GM19397 (cell line): ENCODE data around the gene TUBG2.
"Not testable (repeated sequence)": the region's sequence is repeated elsewhere in the genome, so short reads cannot be mapped to it uniquely, and the experiment has no call there.

Experiments
- ATAC-seq: cut with Tn5 transposase; IDR thresholded peaks from one replicate; pipeline ENCODE4 v1.9.1; 2021; ENCODE audit warnings: mild to moderate bottlenecking, moderate library complexity; ENCODE audit not compliant: unreplicated experiment

Gene TUBG2

DNA sequence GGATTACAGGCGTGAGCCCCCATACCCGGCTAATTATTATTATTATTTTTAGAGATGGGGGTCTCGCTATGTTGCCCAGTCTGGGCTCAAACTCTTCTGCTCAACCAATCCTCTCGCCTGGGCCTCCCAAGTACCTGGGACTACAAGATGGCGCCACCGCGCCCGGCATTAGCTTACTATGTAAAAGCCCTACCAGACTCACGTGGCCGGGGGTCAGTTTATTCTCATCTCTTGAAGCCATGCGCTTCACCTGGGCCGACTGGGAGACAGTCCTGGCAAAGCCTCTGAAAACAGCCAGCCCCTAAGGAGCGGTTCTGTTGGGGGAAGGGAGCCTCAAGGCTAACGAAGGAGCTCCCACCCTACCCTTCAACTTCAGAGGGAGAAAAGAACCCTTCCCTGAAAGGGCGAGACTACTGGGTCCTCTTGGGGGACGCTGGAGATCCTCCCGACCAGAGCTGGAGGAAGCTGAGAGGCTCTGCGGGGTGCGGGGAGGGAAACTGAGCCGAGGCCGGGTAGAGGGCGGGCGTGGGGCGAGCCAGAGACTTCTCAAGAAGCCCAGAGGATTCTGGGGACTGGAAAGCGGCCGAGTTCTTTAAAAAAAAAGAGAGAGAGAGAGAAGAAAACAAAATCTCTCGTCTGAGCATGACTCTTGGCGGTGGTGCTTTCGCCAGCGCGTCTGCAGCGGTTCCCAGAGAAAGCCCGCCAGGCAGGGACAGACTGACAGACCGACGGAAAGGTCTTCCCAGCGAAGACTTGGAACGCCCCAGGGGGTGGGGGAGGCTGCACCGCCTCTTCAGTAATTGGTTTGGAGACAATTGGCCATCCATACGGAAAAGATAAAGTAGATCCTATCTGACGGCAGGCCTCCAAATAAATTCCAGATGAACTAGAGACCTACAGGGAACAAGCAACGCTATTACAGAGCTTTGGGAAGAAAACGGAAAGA is 5.6 kb upstream of the TUBG2 start:
- no peak for ATAC-seq

DNA sequence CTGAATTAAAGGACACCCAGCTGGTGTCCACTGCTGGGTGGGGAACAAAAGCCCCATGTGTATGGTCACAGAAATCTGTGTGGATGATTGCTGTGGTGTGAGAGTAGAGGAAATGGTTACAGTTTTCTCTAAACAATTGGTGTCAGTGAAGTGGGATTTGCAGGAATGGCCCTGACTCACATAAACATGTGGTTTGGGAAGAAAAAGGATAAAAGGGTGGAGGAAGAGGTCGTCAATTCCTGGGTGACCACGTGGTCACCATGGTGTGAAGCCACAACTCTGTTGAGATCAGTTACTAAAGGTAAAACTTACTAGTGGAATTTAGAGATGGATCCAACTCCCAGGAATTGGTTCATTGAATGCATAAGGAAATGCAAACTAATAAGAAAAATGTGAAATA is 3.6 kb upstream of the TUBG2 start:
- ATAC-seq = no peak

DNA sequence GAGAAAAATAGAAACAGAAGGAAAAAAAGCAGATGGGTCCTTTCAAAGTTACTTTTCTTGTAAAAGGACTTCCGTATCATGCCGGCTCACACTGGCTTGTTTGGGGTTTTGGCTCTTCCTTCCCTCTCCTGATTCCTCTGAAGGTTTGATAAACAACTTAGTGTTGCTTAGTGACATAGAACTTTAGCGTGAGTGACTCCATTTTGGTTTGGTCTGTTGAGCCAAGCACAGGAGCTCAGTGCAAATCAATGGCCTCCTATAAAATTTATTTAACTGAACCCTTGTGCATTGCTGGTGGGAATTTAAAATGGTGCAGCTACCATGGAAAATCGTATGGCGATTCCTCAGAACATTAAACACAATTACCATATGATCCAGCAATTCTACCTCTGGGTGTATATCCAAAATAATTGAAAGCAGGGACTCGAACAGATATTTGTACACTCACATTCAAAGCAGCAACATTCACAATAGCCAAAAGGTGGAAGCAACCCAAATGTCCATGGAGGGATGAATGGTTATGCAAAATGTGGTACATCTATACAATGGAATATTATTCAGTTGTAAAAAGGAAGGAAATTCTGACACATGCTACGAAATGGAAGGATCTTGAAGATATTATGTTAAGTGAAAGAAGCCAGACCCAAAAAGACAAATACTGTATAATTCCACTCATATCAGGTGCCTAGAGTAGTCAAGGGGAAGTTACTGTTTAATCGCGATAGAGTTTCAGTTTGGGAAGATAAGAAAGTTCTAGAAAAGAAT is 1.1 kb upstream of the TUBG2 start:
- ATAC-seq = no peak

DNA sequence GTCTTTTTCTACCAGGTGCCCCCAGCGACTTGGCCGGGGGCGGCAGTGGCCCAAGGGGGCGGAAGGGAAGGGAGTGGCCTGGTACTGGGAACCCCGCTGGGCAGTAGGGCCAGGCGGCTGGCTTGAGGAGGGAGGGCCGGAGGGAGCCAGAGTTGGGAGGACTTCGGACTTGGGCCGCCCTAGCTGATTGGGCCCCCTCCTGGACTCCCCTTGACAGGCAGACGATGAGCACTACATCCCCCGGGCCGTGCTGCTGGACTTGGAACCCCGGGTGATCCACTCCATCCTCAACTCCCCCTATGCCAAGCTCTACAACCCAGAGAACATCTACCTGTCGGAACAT is 819 bp downstream of the TUBG2 start:
- not testable (repeated sequence) for ATAC-seq

DNA sequence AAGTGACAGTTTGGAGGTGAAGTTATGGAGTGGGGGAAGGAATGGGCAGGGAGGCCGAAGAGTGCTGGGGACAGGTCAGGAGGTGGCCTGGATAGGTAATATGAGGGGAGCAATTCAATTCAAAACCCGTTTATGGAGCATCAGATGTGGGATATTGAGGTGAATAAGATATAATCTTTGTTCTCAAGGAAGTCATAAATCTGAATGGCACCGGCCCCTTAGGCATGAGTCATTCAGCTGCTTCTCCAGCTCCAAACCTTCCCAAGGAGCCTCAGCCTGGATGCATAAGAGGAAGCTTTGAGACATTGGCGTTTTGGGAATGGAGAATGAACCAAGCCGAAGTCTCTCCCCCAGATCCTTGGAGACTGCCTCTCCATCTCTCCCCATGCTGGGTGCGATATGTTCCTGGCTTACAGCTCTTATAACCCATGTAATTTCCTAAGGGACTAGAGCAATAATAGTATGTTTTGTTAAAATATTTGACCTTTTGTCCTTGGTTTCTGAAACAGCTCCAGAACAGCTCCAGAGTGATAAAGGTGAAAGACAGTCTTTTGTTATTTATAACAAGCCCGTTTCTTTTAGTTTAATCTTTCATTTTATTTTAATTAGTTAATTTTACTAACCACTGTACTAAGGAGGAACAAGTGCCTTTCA is 1.7 kb downstream of the TUBG2 start:
- no peak for ATAC-seq

DNA sequence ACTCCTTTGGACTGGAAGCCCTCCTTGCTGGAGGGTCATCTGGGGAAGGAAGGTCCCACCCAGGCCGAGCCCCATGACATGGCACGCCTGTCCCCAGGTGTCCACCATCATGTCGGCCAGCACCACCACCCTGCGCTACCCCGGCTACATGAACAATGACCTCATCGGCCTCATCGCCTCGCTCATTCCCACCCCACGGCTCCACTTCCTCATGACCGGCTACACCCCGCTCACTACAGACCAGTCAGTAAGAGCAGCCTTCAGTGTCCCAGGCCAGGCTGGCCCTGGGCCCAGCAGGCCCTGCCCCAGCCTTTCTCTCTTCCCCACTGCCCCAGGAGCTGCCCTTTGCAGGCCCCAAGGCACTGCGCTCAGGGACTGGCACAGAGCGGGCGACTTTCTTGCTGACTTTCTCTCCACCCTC is 6.5 kb downstream of the TUBG2 start:
- no peak for ATAC-seq

DNA sequence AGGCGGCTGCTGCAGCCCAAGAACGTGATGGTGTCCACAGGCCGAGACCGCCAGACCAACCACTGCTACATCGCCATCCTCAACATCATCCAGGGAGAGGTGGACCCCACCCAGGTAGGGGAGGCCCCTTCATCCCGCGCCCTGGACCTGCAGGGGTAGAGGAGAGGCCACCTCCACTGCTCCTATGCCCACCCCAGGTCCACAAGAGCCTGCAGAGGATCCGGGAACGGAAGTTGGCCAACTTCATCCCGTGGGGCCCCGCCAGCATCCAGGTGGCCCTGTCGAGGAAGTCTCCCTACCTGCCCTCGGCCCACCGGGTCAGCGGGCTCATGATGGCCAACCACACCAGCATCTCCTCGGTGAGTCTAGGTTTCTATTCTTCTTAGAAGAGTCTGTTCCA is 7.0 kb downstream of the TUBG2 start:
- ATAC-seq = not testable (repeated sequence)

DNA sequence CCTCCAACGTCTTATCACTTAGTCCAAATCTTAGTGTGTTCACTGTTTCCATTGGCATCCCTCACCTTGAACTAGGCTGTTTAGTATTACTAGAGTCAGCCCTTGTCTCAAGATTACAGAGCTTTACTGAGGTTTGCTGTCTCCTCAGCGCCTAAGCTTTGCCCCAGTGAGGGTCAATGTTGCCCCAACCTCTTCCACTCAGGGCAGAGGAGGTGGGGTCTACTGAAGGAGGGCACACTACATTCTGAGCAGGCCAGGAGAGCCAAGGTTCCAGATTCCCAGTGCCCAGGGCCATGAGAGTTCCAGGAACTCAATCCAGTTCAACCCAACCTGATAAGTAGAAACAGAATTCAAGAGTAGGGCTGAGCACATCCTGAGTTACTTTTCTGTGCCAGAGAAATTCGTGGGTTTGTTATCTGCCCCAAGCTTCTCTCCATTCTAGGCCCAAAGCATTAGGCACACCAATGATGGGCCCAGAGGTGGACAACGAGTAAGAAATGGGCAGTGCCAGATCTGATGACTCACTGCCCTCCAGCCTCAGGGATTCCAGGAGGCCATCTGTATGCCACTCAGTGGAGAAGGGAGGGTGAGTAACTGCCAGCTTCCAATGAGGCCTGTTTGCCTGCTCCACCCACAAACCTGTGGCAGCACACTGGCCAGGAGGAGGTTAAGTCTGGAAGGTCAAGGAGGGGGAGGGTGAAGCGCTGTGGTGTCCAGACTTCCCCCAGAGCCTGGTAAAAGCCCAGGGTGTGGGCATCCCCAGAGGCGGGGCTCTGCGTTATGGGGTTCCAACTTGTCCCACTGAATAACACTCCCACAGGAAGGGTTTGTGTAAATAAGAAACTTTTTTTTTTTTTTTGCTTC is 8.2 kb downstream of the TUBG2 start:
- no peak for ATAC-seq

DNA sequence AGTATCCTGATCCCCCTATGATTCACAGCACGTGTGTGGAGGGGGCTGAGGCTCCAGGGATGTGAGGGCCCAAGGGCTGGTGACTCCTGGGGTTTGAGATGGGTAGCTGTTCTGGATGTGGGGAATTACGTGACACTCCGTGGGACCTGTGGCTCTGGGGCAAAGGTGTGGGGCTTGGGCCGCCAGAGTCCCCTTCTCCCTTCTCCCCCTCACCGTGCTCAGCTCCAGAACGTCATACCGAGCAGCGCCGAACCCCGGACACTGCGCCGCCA is 10.6 kb downstream of the TUBG2 start:
- no peak for ATAC-seq

DNA sequence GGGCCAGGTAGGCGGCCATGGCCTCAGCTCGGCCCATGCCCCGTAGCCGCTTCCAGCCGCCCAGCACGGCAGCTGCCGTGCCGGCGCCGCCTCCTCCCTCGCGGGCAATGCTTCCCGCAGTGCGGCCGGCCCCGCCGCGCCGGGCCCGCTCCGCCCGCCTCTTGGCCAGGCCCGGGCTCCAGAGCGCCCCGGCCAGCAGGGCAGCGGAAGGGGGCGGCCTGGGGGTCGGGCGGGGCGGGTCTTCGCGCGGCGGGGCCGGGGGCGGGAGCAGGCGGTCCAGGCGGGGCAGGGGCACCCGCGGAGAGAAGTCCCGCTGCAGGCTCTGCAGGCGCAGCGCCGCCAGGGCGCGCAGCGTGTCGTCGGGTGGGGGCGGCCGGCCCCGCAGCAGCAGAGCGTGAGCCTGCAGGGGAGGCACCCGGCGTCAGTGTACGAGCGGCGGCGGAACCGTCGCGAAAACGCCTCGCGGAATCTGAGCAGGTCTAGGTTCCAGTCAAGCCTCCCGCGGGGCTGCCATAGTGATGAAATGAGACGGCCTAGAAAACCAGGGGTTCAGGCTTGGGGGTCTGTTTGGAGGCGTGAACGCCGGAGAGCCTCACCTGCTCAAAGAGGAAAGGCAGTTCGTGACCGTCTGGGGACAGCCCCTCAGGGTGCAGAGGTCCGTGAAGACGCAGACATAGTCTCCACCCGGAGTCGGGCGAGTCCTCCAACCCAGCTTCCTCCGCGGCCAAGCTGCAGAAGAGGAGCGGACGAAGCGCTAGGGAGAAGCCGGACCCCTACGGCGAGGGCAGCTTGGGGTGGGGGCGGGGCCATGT is 11.1 kb downstream of the TUBG2 start:
- ATAC-seq = no peak

DNA sequence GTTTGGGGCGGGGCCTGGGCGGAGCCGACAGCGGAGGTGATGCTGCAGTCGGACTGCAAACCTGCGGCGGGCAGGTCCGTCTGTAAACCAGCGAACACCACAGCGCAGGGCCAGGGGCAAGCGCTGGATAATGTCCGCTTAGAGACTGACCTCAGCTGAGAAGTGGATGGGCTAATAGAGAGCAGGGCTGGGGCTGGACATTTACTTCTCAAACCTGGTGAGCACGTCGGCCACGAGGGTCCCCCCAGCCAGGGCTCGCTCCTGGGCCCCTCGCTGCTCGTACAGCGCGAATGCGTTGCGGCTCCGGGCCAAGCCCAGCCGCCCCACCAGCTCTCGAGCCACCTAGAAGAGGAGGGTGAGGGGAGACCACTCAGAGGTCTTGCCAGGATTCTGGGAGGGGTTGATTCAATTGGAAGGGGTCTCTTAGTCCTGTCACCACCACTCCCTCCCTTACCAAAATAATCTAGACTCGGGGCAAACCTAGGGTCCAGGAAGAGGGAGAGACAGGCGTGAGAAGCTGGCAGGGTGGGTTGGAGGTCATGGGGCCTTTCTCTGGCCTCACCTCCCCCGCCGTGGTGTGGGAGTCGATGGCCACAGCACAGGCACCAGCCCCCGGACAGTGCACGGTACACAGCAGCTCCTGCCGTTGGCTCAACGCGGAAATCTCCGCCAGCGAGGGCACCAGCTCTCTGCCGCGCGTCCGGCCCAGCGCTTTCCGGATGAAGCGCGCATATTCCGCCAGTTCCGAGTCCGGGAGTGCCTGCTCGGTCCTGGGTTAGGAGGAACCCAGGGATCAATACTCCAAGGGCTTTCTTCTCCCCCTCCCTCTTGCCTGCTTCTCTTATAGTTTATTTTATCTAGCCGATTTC is 11.9 kb downstream of the TUBG2 start:
- ATAC-seq = no peak

DNA sequence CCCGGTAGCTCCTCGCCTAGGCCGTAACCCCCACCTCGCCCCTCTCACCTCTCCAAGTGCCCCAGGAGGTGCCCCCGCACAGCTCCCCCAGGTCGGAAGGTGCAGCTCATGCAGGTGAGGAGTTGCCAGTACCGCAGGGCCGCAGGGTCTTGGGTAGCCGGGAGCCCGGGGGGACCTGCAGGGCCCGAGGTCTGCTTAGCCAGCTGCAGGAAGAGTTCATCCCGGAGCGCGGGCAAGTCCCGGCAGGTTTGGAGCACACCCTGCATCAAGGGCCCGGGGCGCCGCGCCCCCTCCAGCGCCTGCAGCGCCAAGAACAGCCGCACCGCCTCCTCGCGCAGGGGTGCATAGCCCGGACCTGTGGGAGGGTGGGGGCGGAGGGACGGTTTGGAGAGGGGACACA is 13.0 kb downstream of the TUBG2 start:
- no peak for ATAC-seq

DNA sequence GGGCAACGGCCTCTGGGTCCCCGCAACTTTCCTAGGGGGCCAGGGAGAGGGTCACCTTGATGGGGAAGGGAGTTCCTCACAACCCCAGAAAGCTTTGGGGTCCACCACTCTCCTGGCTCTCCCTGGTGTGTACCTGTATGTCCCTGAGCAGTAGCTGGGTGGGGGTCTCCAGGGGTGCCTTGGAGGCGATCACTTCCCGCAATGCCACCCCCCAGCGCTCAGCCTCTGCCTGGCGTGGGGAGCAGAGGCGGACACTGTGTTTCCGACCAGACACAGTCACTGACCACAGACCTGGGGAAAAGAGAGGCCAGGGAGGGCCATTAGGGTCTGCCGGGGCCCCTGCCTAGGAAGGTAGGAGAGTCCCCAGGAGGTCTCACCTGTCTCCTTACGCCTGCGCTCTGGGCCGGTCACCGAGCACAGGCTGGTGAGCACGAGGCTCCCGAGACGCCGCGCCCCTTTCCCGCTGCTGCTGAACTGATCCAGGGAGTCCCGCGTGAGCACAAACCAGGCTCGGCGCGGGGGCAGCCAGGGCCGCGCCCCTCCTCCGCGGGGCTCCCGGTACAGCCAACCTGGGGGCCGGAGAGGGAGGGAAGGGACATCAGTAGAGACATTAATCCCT is 14.3 kb downstream of the TUBG2 start:
- no peak for ATAC-seq

DNA sequence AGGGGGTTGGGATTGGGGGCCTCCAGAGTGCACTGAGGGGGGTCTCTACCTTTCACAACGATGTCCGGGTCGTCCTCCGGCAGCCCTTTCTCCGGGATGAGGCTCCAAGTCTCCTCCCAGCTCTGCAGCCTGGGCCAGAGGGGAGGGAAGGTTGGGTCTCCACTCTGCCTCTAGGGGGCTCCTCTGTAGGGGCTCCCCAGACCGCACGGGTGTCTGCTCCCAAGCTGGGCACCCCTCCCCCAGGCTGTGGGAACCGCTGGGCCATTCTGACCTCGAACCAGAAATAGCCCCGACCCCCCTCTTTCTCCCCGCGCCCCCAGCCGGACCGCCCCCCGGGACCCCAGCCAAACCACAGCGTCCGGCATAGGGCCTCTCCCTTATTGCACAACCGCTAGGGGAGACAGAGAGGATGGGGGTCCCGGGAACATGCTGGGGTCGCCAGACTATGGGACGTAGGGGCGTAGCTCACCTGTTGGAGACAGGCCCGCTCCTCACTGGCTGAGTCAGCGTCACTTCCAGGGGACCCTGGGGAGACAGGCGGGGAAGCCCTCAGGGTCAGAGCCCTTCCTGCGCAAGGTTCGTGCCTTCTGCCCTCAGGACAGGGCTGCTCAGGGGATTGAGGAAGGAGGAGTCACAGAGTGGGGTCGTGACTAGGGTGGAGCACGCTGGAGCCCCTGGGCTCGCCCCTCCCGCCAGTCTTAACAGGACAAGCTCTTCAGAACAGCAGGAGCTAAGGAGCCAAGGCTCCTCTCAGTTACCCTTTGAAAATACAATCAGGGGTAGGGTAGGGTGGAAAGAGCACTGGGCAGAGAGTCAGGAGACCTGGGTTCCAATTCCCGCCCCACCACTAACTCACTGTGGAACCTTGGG is 15.0 kb downstream of the TUBG2 start:
- ATAC-seq = no peak

DNA sequence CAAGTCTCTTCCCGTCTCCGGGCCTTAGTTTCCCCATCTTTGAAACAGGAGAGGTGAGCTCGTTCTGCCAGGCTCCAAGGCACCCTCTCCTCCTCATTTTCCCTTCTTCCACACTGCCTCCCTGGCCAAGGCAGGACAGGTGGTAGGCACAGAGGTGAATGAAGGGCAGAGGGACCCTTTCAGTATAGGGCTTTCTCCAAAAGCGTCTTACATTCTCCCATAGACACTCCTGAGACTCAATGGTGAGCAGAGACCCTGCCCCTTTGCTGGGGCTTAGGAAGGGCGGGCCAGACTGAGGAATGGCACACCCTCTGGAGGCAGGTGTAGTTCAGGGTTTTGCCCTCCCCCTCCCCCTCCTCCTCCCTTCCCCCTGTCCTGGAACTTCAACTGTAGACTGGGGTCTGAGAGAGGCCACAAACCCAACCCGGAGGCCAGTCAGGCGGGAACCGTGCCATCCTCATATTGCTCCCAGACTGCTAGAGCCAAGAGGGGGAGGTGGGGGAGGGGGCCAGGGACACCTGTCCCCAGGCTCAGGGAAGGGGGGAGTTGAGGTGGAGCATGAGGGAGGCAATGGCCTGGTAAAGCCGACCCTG is 15.8 kb downstream of the TUBG2 start:
- ATAC-seq = no peak

DNA sequence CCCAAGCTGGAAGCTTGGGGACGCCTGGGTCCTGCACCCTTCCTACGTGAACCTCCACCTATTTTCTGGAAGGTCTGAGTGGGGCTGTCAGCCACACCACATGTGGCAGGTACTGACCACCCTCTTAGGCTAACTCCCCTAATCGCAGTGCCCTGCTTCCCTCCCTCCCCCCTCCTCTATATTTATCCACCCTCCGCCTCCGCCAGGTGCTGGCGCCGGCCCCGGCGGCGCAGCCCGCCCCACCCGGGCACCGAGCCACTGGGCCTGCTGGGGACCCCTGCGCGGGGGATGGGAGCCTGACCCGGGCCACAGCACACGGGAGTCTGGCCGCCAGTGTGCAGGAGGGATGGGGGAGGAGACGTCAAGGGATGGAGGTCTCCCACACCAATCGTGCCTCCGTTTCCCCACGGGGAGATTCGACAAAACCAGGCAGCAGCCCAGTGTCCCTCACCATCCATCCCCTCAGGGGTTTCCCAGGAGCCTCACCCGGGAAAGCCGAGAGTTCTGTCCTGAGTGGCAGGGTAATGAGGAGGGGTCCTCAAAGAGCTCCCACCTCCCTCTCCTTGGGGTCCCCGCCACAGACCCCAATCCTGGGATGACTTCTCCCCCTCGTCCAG is 16.4 kb downstream of the TUBG2 start:
- no peak for ATAC-seq

DNA sequence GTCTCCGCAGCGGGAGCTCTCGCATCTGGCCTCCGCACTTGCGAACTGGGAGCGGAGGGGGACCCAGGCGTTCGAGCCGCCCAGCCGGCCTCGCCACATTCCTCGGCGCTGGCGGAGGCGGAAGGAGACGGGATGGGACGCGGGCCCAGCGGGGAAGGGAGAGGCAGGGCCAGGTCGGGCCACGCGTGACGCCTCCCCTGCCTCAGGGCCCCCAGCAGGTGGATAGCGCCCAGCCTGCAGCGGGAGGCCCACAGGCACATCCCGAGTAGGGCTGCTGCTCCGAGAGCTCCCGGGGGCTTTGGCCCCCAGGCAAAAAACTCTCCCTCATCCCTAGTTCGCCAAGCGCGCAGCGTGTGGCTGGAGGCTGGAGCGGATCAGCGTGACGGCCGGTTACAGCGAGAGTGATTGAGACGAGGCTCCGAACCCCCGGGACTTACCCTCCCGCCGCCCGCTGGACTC is 16.9 kb downstream of the TUBG2 start:
- no peak for ATAC-seq
